Cardiac muscle cell (in vitro differentiated cells and primary cell): Measurements from ENCODE around the gene YIF1A. TPM values are rescaled to one million over a fixed set of nuclear protein-coding genes. Genes with fewer than 3 reads are reported as not detected.

Experiments used
- DNase-seq, 2 donors: peaks; one replicate each; pipeline versions ENCODE4 v3.0.0 to v3.0.0-alpha.2; 2010 to 2017; ENCODE audit warnings: low read depth in 1 of 2, low spot score in 1 of 2
- H3K27ac ChIP-seq: fragments of 200-600 bp; sonication (generic); 2 replicates; pipeline ENCODE4 v1.5.1; 2016
- H3K27me3 ChIP-seq: fragments of 200-600 bp; sonication (generic); 2 replicates; pipeline ENCODE4 v1.6.0; 2016; ENCODE audit warnings: control low read depth
- H3K36me3 ChIP-seq: fragments of 200-600 bp; sonication (generic); 2 replicates; pipeline ENCODE4 v1.5.1; 2016; ENCODE audit warnings: control low read depth
- H3K4me1 ChIP-seq: fragments of 200-600 bp; sonication (generic); 2 replicates; pipeline ENCODE4 v1.8.1; 2017; ENCODE audit warnings: low read depth, mild to moderate bottlenecking, mixed run types
- H3K4me3 ChIP-seq: fragments of 200-600 bp; sonication (generic); 2 replicates; pipeline ENCODE4 v1.5.1; 2016; ENCODE audit warnings: mild to moderate bottlenecking
- H3K9me3 ChIP-seq: fragments of 200-600 bp; sonication (generic); 2 replicates; pipeline ENCODE4 v1.5.1; 2017; ENCODE audit warnings: low read depth, mild to moderate bottlenecking, control low read depth
- polyA plus RNA-seq: library from polyadenylated mRNA; unstranded; fragments of >200 nt; fragmentation: Nextera tagmentation; extraction: Ambion mirVana; gene quantifications from 2 replicates; pipeline ENCODE4 v1.2.1, GENCODE V29; 2016
- total RNA-seq: library from RNA; depleted of rRNA; stranded (reverse); fragments of >200 nt; gene quantifications from 2 replicates; pipeline ENCODE4 v1.2.3, GENCODE V29; 2016
- TF ChIP-seq, protein P1 (sequence below): IDR thresholded peaks from 2 replicates; pipeline ENCODE4 v1.5.1; 2012; ENCODE audit warnings: low read depth, mild to moderate bottlenecking, low read length

The YIF1A gene
- total and polyA plus RNA-seq, 2 experiments from 2014 or later = 68.2 to 147 TPM

DNA sequence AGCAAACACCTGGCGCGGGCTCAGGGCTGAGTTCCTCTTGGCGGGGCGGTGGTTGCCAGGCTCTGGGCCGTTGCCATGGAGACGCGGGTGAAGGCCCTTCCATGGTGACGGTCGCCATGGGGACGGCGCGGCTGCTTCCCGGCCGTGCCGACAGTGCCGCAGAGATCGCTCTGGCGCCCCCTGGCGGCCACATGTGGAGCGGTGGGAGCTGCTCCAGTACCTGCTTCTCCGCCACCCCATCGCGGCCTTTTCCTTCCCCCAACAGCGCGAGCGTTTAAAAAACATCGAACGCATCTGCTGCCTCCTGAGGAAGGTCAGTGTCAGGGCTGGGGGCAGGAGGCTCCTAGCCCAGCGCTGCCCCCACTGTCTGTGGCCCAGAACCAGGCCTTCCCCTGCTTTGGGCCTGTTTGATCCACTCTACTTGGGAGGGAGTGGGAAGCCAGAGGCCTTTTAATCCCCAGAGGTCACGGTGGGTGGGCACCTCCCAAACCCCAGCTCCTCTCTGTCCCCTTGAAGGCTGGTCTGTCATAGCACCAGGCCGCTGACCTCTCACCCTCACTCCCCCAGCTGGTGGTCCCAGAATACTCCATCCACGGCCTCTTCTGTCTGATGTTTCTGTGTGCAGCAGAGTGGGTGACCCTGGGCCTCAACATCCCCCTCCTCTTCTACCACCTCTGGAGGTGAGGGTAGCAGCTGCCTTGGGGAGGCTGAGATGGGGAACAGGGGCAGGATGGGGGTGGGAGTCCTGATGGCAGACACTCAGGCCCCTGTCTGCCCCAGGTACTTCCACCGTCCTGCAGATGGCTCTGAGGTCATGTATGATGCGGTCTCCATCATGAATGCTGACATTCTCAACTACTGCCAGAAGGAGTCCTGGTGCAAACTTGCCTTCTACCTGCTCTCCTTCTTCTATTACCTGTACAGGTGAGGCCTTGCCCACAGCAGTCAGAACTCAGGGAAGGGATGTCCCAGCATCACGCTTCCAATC, 6.2 kb downstream of the YIF1A start:
- Histone ChIP-seq H3K9me3 (no peaks in the 10 kb centered on the region), H3K27ac (no peak overlapping the region), H3K4me1 (no peaks in the 10 kb centered on the region), H3K36me3 (no peaks in the 10 kb centered on the region), H3K27me3 (peaks cover 13% of the 10 kb centered on the region), H3K4me3 (no peak overlapping the region)
- DNase-seq = peak; percentile 97 to 99
- TF ChIP-seq, protein P1, sequence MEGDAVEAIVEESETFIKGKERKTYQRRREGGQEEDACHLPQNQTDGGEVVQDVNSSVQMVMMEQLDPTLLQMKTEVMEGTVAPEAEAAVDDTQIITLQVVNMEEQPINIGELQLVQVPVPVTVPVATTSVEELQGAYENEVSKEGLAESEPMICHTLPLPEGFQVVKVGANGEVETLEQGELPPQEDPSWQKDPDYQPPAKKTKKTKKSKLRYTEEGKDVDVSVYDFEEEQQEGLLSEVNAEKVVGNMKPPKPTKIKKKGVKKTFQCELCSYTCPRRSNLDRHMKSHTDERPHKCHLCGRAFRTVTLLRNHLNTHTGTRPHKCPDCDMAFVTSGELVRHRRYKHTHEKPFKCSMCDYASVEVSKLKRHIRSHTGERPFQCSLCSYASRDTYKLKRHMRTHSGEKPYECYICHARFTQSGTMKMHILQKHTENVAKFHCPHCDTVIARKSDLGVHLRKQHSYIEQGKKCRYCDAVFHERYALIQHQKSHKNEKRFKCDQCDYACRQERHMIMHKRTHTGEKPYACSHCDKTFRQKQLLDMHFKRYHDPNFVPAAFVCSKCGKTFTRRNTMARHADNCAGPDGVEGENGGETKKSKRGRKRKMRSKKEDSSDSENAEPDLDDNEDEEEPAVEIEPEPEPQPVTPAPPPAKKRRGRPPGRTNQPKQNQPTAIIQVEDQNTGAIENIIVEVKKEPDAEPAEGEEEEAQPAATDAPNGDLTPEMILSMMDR = peak; percentile 88

DNA sequence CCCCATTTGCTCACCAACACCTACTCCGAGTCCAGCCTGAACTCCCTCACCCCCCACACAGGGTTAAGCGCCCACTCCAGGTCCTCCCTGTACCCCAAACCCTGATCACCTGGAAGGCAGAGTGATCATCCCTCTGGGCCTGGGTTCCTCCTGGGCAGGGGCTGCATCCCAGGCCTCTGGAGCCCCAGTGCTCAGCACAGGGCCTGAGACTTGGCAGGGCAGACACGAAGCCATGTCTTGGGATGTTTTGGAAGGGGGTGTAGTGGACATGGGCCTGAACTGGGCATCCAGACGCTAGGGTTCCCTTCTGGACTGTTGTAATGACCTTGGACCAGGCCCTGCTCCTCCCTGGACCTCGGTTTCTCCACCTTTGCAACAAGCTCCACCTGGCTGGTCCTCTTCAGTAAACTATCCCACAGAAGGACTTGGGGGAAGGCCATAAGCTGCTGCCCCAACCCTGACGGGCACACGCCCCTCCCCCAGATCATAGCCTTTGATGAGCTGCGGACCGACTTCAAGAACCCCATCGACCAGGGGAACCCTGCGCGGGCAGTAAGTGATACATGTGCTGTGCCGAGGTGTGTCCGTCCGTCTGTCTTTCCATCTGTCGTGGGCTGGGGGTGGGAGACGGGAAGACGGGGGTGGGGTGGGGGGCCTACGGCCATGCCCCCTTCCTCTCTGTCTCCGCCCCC, 7.0 kb downstream of the YIF1A start:
- no peak overlapping the region for H3K27ac ChIP-seq
- peaks cover 13% of the 10 kb centered on the region for H3K27me3 ChIP-seq
- DNase-seq = no peak
- no peak overlapping the region for H3K4me3 ChIP-seq
- TF ChIP-seq, protein P1 = no peak
- no peaks in the 10 kb centered on the region for H3K36me3 ChIP-seq
- H3K9me3 ChIP-seq = no peaks in the 10 kb centered on the region
- H3K4me1 ChIP-seq = no peaks in the 10 kb centered on the region

DNA sequence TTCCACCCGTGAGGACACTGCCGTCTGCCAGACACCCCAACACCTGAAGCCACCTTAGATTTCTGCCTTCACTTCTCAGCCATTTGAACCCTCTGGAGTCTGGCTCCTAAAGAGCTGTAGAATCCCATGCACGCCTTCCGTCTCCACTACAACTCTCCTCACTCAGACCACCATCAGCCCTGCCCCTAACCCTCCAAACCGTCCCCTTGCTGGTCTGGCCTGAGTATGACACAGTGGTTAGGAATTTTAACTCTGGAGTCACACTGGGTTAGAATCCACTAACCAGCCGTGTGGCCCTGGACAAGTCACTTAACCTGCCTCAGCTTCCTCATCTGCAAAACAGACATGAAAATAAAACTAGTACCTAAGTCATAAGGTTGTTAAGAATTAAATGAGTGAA, 7.9 kb downstream of the YIF1A start:
- Histone ChIP-seq H3K27ac (no peak overlapping the region), H3K36me3 (no peaks in the 10 kb centered on the region), H3K27me3 (peaks cover 13% of the 10 kb centered on the region), H3K9me3 (no peaks in the 10 kb centered on the region), H3K4me1 (no peaks in the 10 kb centered on the region), H3K4me3 (no peak overlapping the region)
- TF ChIP-seq, protein P1 = no peak
- DNase-seq = no peak

DNA sequence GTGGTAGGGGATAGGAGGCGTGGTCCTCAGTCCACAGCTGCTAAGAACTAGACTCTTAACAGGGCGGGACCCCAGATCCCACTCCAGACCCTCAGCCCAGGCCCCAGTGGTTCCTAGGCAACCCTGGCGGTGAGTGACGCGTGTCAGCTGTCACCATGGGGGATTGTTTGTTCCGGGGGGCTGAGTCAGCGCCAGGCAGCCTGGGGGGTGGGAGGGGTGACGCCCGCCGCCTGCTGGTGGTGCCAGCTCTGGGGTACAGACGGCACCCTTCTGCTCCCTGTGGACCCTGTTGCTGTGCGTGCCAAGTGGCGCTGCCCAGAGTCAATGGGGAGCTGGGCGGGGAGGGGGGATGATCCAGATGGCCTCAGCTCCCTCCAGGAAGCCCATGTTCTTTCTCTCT, 8.5 kb downstream of the YIF1A start:
- no peak for DNase-seq
- H3K4me1 ChIP-seq = no peaks in the 10 kb centered on the region
- no peak overlapping the region for H3K27ac ChIP-seq
- H3K9me3 ChIP-seq = no peaks in the 10 kb centered on the region
- TF ChIP-seq, protein P1 = no peak
- H3K36me3 ChIP-seq = no peaks in the 10 kb centered on the region
- H3K4me3 ChIP-seq = no peak overlapping the region
- H3K27me3 ChIP-seq = peaks cover 13% of the 10 kb centered on the region

DNA sequence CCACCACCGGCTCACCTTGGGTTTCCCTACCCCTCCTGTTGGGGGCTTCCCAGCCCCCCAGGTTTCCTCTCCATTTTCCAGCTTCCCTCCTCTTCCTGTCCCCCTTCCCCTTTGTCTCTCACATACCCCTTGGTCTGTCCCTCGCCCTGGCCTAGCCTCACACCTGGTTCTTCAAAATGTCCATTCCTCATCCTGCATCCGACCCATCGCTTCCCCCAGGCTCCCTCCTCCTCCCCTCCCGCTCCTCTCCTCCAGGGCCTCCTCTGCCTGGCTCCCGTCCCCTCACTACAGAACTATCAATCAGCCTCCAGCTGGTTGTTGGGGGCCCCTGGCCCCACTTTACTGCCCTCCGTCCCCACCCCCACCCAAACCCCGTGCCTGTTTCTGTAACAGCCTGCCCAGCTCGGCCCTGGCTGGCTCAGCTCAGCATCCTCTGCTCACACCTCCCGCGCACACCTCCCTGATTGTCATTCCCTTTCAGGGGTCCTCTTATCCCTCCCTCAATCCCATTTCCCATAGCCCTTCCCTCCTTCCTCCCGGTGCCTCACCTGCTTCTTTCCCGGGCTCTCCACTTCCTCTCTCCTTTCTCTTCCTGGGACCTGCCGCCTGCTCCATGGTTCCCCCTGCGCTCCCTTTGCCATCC, 9.7 kb downstream of the YIF1A start:
- Histone ChIP-seq H3K4me1 (no peaks in the 10 kb centered on the region), H3K4me3 (no peak overlapping the region), H3K27ac (no peak overlapping the region), H3K27me3 (peaks cover 13% of the 10 kb centered on the region), H3K9me3 (no peaks in the 10 kb centered on the region), H3K36me3 (peaks cover 10% of the 10 kb centered on the region)
- TF ChIP-seq, protein P1 = no peak
- DNase-seq = no peak
